ENCODE results near the gene PHACTR1.
A peak's percentile ranks its signal among the peaks of the same experiment; 100 is the strongest.
"Not testable (repeated sequence)": the region's sequence is repeated elsewhere in the genome, so short reads cannot be mapped to it uniquely, and the experiment has no call there.

PHACTR1 gene

GRCh38 chr6:13216236-13217014 is 499.9 kb downstream of the PHACTR1 start:
- DNase-seq: no peak

GRCh38 chr6:13217206-13217905 is 500.8 kb downstream of the PHACTR1 start:
- DNase-seq: no peak

- DNase-seq: no peak
Observed at GRCh38 chr6:13220266-13220665, 503.7 kb downstream of the PHACTR1 start.

GRCh38 chr6:13222048-13222447 is 505.5 kb downstream of the PHACTR1 start:
- DNase-seq: no peak

- no peak for DNase-seq
Observed at GRCh38 chr6:13226071-13226470, 509.5 kb downstream of the PHACTR1 start.

- no peak for DNase-seq
Observed at GRCh38 chr6:13228264-13229204, 512.0 kb downstream of the PHACTR1 start.

- DNase-seq: peak; percentile 74
Observed at GRCh38 chr6:13229205-13230085, 512.9 kb downstream of the PHACTR1 start.

- no peak for DNase-seq
Observed at GRCh38 chr6:13233106-13233505, 516.5 kb downstream of the PHACTR1 start.

- no peak for DNase-seq
Observed at GRCh38 chr6:13234130-13234529, 517.6 kb downstream of the PHACTR1 start.

GRCh38 chr6:13235339-13235738 is 518.8 kb downstream of the PHACTR1 start:
- no peak for DNase-seq

GRCh38 chr6:13237318-13237717 is 520.8 kb downstream of the PHACTR1 start:
- no peak for DNase-seq

- DNase-seq: no peak
Observed at GRCh38 chr6:13238017-13238416, 521.5 kb downstream of the PHACTR1 start.

- no peak for DNase-seq
Observed at GRCh38 chr6:13238640-13239216, 522.2 kb downstream of the PHACTR1 start.

GRCh38 chr6:13239530-13240455 is 523.2 kb downstream of the PHACTR1 start:
- DNase-seq: no peak

- no peak for DNase-seq
Observed at GRCh38 chr6:13241364-13241763, 524.8 kb downstream of the PHACTR1 start.

GRCh38 chr6:13242178-13242577 is 525.6 kb downstream of the PHACTR1 start:
- no peak for DNase-seq

- DNase-seq: no peak
Observed at GRCh38 chr6:13242590-13242989, 526.0 kb downstream of the PHACTR1 start.

GRCh38 chr6:13243033-13243432 is 526.5 kb downstream of the PHACTR1 start:
- DNase-seq: no peak

- not testable (repeated sequence) for DNase-seq
Observed at GRCh38 chr6:13243745-13244144, 527.2 kb downstream of the PHACTR1 start.

- no peak for DNase-seq
Observed at GRCh38 chr6:13247627-13248026, 531.1 kb downstream of the PHACTR1 start.

- no peak for DNase-seq
Observed at GRCh38 chr6:13248053-13248452, 531.5 kb downstream of the PHACTR1 start.

Measured in NK-92 treated with Interleukin-12 subunit alpha and Interleukin-12 subunit beta, amount 100 ng/mL, for 24 hours (cell line).